NCI-H2227 (cell line): ENCODE measurements around the gene FREM3.
"Not testable (repeated sequence)": the region's sequence is repeated elsewhere in the genome, so short reads cannot be mapped to it uniquely, and the experiment has no call there.

ENCODE experiments used
- DNase-seq: peaks from one replicate; lab custom pipeline; 2025; ENCODE audit not compliant: unreplicated experiment; lab: John Stamatoyannopoulos, UW

The FREM3 gene

DNA sequence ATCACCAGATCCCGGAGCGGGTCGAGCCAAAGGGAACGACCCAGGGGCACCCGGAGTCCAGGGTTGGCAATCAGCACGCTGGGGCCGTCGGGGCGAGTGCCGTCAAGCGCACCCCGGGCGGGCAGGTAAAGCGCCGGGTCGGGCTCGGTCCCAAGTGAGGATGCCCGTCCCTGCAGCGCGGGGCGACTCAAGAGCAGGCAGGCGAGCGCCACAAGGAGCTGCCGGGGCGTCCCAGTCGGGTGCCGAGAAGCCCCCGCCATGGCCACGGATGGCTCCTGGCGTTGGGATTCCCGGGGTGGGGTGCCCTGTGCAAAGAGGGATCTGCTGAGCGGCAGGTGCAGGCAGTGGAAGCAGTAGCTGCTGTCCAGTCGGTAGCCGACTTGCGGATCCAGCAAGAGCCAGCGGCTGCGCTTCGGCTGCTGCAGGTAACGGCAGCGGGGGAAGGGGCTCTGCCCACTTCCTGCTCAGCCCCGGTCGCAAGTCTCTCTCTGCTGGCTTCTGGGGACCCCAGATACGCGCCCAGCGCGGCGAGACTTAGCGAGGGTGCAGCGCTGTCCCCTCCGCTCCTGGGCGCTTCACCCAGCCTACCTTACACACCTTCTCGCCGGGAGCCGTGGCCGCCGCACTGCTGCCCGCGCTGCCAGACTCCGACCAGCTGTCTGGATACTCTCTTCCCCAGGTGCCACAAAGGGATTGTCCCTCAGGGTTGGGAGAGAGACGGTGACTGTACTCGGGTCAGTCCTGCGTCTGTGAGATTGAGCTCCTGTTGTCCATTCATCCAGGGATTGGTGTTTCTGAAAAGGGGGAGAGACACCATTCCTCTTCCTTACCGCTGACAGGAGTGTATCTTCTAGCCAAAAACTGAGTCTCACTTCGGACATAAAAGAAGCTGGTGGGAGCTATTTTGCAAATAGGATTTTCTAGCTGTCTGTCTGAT, at the start of gene FREM3:
Gene FREM3 (minus strand): TSS at position 260 of the 937 bp plus-strand sequence. CDS start 0 bp downstream, at position 260.
- no peak for DNase-seq

GRCh38 chr4:143745874-143746273, 45.4 kb upstream of the FREM3 start:
- DNase-seq, result no peak

DNA sequence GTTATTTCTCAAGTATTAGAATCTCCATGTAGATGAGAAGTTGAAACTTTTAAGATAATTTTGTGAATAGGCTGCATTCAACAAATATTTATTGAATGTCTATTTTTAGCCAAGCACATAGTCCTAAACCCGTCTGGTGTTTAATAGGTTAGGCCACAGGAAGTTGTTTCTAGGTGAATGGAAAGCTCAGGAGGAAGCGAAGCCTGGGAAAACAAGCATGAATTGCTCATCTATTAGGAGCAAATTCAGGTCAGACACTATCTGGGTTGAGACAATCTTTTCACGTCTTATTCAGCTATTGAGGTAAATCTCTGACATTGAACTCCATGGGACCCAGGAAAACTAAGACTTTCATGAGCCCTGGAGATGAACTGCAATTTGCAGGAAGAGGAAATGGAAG, 43.1 kb upstream of the FREM3 start:
- DNase-seq, result no peak

- DNase-seq, result no peak
These were observed 42.4 kb upstream of the FREM3 start for GRCh38 chr4:143742834-143743233.

GRCh38 chr4:143736861-143737260, 36.4 kb upstream of the FREM3 start:
- no peak for DNase-seq

GRCh38 chr4:143736061-143736460, 35.6 kb upstream of the FREM3 start:
- not testable (repeated sequence) for DNase-seq

- DNase-seq, result no peak
These were observed 27.7 kb upstream of the FREM3 start for GRCh38 chr4:143728166-143728565.

DNA sequence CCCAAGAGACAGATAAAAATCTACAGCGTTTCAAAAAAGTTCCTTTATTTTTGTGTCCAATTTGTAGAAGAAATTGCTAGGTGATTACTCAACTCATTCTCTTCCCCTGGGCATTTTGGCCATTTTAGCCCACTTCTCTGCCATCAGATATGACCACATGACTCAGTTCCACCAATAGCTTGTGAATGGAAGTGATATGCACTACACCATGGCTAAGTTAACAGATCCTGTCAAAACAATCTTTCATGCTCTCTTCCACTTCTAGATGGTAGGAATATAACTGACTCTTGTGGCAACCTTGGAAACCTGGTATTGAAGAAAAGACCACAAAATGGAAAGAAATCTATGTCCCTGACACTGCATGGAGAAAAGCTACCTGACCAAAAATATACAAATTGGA, 26.2 kb upstream of the FREM3 start:
- no peak for DNase-seq

DNA sequence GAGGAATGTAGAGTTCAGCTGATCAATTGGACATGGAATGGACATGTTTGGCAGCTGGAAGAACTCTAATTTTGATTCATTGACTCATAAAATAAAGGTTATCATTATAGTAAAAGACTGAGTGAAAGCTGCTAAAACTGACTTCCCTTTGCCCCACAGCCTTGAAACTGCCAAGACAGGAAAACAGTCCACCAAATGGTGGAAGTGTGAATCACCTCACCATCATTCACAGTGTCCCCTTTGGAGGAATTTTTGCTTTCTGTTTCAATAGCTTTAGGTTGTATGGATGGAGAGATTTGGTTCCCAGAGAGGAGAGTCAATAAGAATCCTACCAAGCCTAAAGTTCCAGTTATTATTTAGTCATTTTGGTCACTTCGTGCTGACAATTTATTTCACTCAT, 20.8 kb upstream of the FREM3 start:
- no peak for DNase-seq

- not testable (repeated sequence) for DNase-seq
These were observed 18.3 kb upstream of the FREM3 start for GRCh38 chr4:143718748-143719147.

DNA sequence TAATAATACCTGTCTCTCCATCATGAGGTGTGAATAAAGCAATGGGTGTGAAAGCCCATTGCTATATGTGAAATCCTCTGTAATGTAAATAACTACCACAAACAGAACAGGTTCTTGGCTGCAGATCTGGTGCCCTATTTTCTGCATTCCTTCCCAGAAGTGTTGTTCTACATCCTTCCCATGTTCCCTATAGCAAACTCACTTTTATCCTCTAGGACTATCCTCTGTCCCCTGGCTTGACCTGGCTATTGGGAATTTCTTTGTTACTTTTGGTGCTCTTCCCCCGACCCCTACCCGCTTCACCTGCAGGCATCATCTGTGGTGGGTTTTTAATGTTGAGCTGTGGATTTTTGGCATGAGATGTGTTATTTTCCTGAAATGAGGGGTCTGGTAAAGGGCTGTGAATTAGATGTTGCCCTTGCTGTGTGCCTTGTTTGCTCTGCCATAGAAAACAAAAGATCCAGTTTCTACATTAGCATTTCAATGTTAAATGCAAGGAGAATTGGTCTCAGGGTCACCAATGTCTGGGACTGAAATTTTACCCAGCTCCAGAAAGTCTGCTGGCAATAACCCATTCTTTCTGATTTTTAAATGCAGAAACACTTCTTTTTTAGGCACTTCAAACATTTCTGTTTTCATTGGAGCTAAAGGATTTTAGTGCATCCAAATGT, 13.6 kb upstream of the FREM3 start:
- no peak for DNase-seq

- no peak for DNase-seq
These were observed 13.1 kb upstream of the FREM3 start for GRCh38 chr4:143713553-143713952.

- DNase-seq, result no peak
These were observed 11.7 kb upstream of the FREM3 start for GRCh38 chr4:143712155-143712550.

GRCh38 chr4:143711543-143712154, 11.2 kb upstream of the FREM3 start:
- DNase-seq, result no peak

DNA sequence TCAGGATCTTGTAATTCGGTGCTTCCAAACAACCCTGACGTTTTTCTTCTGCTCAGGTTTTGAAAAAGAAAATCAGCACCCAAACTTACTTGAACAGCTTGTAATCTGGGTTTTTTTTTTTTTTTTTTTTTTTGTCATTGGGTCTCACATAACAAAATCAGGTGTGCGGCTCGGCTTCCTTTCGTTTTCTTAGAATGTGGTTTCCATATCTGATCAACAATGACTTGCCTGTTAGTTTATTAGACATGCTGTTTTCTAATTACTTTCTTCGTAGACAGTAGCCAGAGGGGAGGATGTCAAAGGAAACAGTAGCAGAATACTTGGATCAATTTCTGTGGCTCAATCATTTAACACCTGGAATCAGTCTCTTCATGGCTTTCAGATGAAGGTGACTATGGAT, 890 bp upstream of the FREM3 start:
- no peak for DNase-seq

GRCh38 chr4:143700046-143700415, 444 bp downstream of the FREM3 start:
- DNase-seq, result peak; percentile 18

DNA sequence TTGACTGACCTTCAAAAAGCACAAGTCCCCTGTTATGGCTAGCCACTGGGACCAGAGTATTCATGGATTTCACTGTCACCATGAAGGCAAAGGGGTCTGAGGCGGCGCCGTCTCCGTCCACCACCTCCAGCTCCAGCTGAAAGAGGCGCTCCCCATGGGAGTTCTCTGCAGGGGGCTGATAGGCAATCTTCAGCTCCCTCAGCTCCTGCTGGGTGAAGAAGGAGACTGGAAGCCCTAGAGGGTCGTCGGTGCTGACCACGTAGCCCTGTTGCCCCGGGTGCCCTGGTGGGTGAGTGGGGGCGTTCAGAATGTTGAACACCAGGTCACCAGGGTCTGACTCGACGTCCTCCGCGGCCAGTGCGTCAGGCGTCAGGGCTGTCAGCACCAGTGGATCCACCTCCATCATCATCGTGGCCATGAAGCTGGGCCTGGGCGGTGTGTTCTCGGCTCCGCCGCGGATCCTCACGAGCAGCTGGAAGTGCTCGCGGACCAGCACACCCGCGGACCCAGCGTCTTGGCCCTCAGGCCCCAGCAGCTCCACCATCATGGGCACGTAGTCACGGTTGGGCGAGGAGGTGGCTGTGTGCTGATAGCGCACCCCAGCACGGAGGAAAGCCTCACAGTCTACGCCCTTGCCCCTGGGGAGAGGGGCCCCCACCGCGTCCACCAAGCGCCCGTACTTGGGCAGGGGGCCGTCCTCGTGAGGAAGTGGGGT, 987 bp downstream of the FREM3 start:
- no peak for DNase-seq

DNA sequence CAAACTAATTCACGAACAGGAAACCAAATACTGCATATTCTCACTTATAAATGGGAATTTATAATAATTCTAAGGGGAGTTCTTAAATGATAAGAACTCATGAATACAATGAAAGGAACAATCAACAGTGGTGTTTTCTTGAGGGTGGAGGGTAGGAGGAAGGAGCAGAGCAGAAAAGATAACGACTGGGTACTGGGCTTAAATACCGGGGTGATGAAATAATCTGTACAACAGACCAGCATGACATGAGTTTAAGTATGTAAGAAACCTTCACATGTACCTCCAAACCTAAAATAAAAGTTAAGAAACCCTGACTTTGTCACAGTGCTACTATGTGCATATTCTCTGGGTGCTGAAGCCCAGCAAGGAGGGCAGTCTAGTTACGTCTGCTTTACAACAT, 6.6 kb downstream of the FREM3 start:
- DNase-seq, result no peak

DNA sequence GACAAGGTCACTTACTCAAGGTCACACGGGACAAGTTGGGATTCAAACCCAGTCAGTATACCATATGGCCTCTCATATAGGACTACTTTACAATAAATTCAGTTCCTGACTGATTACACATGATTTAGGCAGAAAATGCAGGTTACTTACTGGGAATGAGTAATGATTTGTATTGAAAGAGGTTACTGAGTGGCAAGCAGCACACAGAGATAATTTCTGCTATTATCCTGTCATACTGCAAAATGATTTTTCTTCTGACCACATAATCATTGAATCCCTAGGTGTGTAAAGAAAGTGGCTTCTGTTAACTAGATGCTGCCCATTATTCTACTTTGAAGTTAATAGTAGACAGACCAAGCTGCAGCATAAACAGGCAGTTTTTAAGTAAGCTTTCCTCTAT, 8.2 kb downstream of the FREM3 start:
- peak; percentile 51 for DNase-seq

GRCh38 chr4:143679434-143679833, 21.0 kb downstream of the FREM3 start:
- no peak for DNase-seq

GRCh38 chr4:143673629-143674028, 26.8 kb downstream of the FREM3 start:
- not testable (repeated sequence) for DNase-seq
